Endodermal cell (in vitro differentiated cells): ENCODE results near the gene ACP6. TPM values are rescaled to one million over a fixed set of nuclear protein-coding genes. Genes with fewer than 3 reads are reported as not detected.

Experiments used
- DNase-seq: peaks from one replicate; pipeline ENCODE4 v3.0.0-alpha.2; 2017
- H3K27ac ChIP-seq: 2 replicates; pipeline ENCODE4 v1.5.1; 2013; ENCODE audit warnings: mild to moderate bottlenecking, low read depth, low read length, moderate library complexity
- H3K27me3 ChIP-seq: 2 replicates; pipeline ENCODE4 v1.6.1; 2013; ENCODE audit warnings: mild to moderate bottlenecking, low read length, moderate library complexity; ENCODE audit not compliant: insufficient read depth, control insufficient read depth, poor library complexity, severe bottlenecking
- H3K36me3 ChIP-seq: 2 replicates; pipeline ENCODE4 v1.7.0; 2013; ENCODE audit warnings: mild to moderate bottlenecking, low read length, moderate library complexity; ENCODE audit not compliant: control insufficient read depth, insufficient read depth
- H3K4me1 ChIP-seq: one replicate; pipeline ENCODE4 v1.7.0; 2013; ENCODE audit warnings: low read length; ENCODE audit not compliant: control insufficient read depth, insufficient read depth
- H3K4me3 ChIP-seq: 2 replicates; pipeline ENCODE4 v1.5.1; 2013; ENCODE audit warnings: mild to moderate bottlenecking, low read length, moderate library complexity
- H3K9ac ChIP-seq: 2 replicates; pipeline ENCODE4 v1.6.1; 2013; ENCODE audit warnings: mild to moderate bottlenecking, low read length, moderate library complexity; ENCODE audit not compliant: poor library complexity, severe bottlenecking; ENCODE audit errors: extremely low read depth
- H3K9me3 ChIP-seq: 2 replicates; pipeline ENCODE4 v1.6.1; 2013; ENCODE audit warnings: mild to moderate bottlenecking, low read length, moderate library complexity; ENCODE audit not compliant: control insufficient read depth
- H3K27ac Mint-ChIP-seq: 2 replicates; pipeline ENCODE4 v1.8.0; 2020; ENCODE audit warnings: mixed read lengths
- H3K27me3 Mint-ChIP-seq: 2 replicates; pipeline ENCODE4 v1.8.0; 2021; ENCODE audit warnings: mild to moderate bottlenecking, mixed read lengths; ENCODE audit not compliant: insufficient read depth
- H3K36me3 Mint-ChIP-seq: 2 replicates; pipeline ENCODE4 v1.8.0; 2020; ENCODE audit warnings: low read depth, mixed read lengths
- H3K4me1 Mint-ChIP-seq: 2 replicates; pipeline ENCODE4 v1.8.0; 2020; ENCODE audit warnings: mixed read lengths
- H3K4me3 Mint-ChIP-seq: 2 replicates; pipeline ENCODE4 v1.8.0; 2020; ENCODE audit warnings: mild to moderate bottlenecking, moderate library complexity, mixed read lengths
- H3K9me3 Mint-ChIP-seq: 2 replicates; pipeline ENCODE4 v1.8.0; 2020; ENCODE audit warnings: mild to moderate bottlenecking, mixed read lengths
- CTCF ChIP-seq: fragments of 200-600 bp; sonication (generic); conservative IDR thresholded peaks from 2 replicates; pipeline ENCODE4 v1.5.0; 2021; ENCODE audit warnings: antibody characterized with exemption, mild to moderate bottlenecking
- WGBS, 2 experiments: methylation state at CpG; one replicate each; pipeline versions ENCODE4 v1.1.5 to v1.1.7; 2013; ENCODE audit warnings: missing lambda C conversion rate in 2 of 2, mixed read lengths in 1 of 2; ENCODE audit not compliant: insufficient coverage in 1 of 2, insufficient read length in 1 of 2; 5-methylcytosine and 5-hydroxymethylcytosine counted together
- total RNA-seq, 2 donors: library from RNA; stranded (reverse); fragmentation: NEBNext Ultra II Directional in 1 of 2; extraction: Animal tissue kit (Norgen Biotek cat#: 25700) in 1 of 2; gene quantifications; 2 replicates in 1 of 2; 3 replicates in 1 of 2; pipeline ENCODE4 v1.2.1, GENCODE V29; 2021

Gene ACP6
- total RNA-seq, 2 donors from 2014 or later: 15.2 to 17.9 TPM

DNA sequence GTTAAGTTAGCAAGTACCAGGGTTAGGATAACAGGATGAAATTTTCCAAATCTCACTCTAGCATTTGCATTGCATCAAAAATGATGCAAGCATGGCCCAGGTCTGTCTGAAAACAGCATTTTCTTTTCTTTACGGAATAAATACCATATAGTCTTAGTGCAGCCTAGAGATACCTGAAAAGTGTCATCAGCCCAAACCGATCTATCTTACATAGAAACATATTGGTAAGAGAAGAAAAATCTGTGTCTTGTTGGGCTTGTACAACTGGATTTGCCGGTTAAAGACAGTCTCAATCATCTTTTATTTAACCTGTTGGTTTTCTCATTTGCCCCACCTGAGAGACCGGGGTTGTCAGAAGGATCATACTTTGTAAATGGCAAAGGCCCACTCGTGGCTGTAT, 15.8 kb downstream of the ACP6 start:
- H3K4me3 ChIP-seq: no peak overlapping the region
- no peak overlapping the region for H3K4me3 Mint-ChIP-seq
- H3K27me3 Mint-ChIP-seq: no peaks in the 10 kb centered on the region
- H3K9me3 Mint-ChIP-seq: no peaks in the 10 kb centered on the region
- no peak for TF ChIP-seq CTCF
- no peaks in the 10 kb centered on the region for H3K4me1 ChIP-seq
- H3K27ac Mint-ChIP-seq: no peak overlapping the region
- 90 to 92% methylated on average over 3 to 5 of the region's 5 CpGs for WGBS, 2 experiments
- H3K36me3 Mint-ChIP-seq: peaks cover 51% of the 10 kb centered on the region
- DNase-seq: no peak
- no peaks in the 10 kb centered on the region for H3K9me3 ChIP-seq
- peaks cover 22% of the 10 kb centered on the region for H3K36me3 ChIP-seq
- H3K9ac ChIP-seq: no peak overlapping the region
- no peaks in the 10 kb centered on the region for H3K4me1 Mint-ChIP-seq
- H3K27me3 ChIP-seq: no peaks in the 10 kb centered on the region
- H3K27ac ChIP-seq: no peak overlapping the region

GRCh38 chr1:147652306-147652705, 18.0 kb downstream of the ACP6 start:
- Mint-ChIP-seq H3K27ac (no peak overlapping the region), H3K9me3 (no peaks in the 10 kb centered on the region), H3K4me3 (no peak overlapping the region), H3K4me1 (no peaks in the 10 kb centered on the region), H3K36me3 (peaks cover 55% of the 10 kb centered on the region), H3K27me3 (no peaks in the 10 kb centered on the region)
- DNase-seq: no peak
- TF ChIP-seq CTCF: no peak
- Histone ChIP-seq H3K4me3 (no peak overlapping the region), H3K27me3 (no peaks in the 10 kb centered on the region), H3K27ac (no peak overlapping the region), H3K4me1 (no peaks in the 10 kb centered on the region), H3K9ac (no peak overlapping the region), H3K36me3 (peaks cover 22% of the 10 kb centered on the region), H3K9me3 (no peaks in the 10 kb centered on the region)
- 88 to 92% methylated on average over 3 of the region's 3 CpGs for WGBS, 2 experiments

- TF ChIP-seq CTCF: no peak
- H3K4me3 Mint-ChIP-seq: no peak overlapping the region
- H3K27ac ChIP-seq: no peak overlapping the region
- peaks cover 55% of the 10 kb centered on the region for H3K36me3 Mint-ChIP-seq
- peaks cover 22% of the 10 kb centered on the region for H3K36me3 ChIP-seq
- no peaks in the 10 kb centered on the region for H3K4me1 Mint-ChIP-seq
- no peaks in the 10 kb centered on the region for H3K9me3 Mint-ChIP-seq
- no peak overlapping the region for H3K27ac Mint-ChIP-seq
- no peaks in the 10 kb centered on the region for H3K27me3 ChIP-seq
- no peaks in the 10 kb centered on the region for H3K4me1 ChIP-seq
- DNase-seq: peak; percentile 52
- no peaks in the 10 kb centered on the region for H3K9me3 ChIP-seq
- H3K9ac ChIP-seq: no peak overlapping the region
- H3K4me3 ChIP-seq: no peak overlapping the region
- 75% methylated on average over 1 of the region's 1 CpG; no CpG with 5 or more reads in 1 of the 2 experiments for WGBS, 2 experiments
- no peaks in the 10 kb centered on the region for H3K27me3 Mint-ChIP-seq
These were observed 18.9 kb downstream of the ACP6 start for GRCh38 chr1:147651466-147651865.
